GM19023 (cell line): ENCODE results near the gene ZNF407.

Experiments used
- ATAC-seq: cut with Tn5 transposase; IDR thresholded peaks from one replicate; pipeline ENCODE4 v1.9.1; 2021; ENCODE audit warnings: mild to moderate bottlenecking, moderate library complexity; ENCODE audit not compliant: unreplicated experiment

The ZNF407 gene

DNA sequence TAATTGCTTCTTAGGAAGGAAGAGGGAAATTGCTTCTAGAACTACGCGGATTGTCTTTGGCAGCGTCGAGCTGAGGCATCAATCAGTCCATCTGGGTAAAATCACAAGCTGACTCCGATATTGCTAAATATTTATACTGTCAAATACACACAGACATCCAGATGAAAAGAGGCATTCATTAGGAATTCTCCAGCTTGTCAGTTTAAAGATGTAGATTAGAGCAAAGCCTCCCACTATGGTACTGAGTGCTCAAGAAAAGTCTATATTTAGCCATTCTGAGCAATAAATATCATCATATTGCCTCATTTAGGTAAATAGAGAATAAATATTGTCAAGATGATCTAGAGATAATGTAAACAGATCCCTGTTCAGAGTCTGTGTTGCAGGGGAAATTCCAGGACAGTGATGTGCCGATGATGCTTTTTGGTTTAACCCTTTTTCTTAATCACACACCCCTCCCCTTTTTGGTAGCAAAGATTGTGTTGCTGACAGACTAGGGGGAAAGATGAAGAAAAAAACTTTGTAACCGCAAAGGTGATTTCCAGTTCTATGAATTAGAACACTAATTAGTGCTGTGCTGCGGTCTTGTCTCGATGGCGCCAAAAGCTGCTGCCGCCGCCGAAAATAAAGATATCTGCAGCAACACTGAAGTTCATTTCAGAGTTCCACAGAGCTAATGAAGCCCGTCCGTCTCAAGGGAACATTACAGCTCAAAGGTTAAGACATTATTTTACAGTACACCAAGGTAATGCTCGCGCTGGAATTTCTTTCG, 439.4 kb downstream of the ZNF407 start:
- ATAC-seq, result no peak

DNA sequence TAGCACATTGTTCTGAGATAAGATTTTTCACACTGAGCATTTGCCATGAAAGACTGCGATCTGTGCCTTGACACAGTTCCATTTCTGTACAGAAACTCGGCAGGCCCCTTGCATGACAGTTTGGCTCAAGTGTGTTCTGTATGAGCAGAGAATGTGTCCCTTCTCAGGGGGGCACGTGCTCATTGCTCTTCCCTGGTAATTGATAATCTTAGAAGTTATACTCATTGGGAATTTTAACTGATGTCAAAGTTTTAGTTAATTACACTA, 440.0 kb downstream of the ZNF407 start:
- ATAC-seq, result no peak

DNA sequence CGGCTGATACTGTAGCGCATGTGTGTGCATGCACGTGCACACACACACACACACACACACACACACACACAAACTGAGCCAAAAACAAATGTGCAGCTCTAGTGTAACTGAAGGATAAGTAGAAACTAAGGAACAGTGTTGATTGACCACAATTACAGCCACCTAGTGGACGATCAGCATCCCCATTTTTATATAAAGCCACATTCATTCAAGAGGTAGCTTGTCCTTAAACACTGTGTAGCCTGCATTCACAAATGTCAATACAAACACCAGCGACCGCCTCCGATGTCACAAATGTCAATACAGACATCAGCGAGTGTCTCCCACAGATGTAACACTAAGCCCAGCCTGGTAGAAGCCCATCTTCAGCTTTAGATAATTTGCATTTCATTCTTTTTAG, 443.9 kb downstream of the ZNF407 start:
- ATAC-seq, result no peak

DNA sequence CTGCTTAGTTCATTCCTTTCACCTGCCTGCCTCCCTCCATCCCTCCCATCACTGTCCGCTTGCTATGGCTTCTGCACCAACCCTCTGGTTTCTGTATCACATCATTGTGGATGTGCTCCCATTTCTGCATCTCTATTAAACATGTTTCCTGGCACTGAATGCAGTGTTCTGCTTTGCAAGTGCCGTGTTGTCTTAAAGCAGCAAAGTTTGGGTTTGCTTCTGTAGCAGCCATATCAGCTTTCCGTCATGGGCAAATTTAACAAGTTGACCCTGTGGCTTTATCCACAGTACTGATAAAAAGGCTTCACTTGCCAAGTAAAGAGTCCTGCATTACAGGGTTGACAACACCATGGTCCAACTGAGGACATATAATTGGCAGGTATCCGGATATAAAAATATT, 445.8 kb downstream of the ZNF407 start:
- ATAC-seq, result no peak

DNA sequence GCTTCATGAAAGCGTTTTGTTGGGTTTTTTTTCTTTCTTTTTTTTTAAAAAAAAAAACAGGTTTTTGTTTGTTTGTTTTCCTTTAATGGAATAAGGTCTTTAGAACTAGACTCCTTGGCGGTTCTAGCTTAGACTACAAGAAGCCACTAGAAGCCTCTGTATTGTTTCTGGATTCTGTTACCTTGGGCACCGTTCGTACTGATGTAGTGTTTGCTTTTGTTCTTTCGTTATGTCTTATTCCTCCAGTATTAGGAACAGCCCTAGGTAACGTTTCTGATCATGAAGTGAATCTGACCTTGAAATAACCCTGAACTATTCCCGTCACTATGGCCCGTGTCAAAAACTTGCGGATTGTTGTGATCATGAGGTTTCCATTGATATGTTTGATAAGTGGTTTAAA, 446.6 kb downstream of the ZNF407 start:
- ATAC-seq, result no peak

DNA sequence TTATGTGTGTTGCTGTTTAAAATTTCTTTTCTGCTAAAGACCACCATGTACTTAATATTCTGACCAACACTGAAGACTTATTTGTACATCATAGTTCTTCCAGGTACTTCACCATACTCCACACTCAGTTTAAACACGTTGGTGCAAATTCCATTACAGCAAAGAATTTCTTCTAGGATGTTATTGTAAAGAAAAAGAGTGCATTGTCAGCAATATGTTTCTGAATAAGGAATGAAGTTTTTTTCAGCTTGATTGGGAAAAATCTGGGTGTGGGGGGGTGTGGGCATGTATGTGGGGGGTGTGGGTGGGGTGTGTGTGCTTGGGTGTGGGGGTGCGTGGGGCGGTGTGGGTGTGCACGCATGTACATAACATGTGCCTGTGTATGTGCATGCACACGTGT, 447.1 kb downstream of the ZNF407 start:
- no peak for ATAC-seq

DNA sequence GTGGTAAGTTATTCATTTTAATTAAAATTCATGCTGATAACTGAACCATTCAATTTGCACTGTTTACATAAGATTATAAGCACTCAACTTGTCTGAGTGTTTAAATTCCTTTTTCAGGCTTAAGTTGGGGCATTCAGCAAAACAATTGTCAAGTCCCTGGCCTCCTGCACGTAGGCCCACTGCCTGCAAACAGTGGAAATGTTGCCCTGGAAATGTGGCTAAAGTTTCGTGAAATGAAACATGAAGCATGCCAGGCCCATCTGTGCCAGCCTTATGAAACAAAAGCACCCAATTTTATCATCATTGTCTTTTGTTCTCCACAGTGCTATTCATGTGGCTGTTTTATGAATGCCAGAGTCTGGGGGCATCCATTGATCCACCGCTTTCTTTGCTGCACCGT, 447.6 kb downstream of the ZNF407 start:
- ATAC-seq, result no peak

DNA sequence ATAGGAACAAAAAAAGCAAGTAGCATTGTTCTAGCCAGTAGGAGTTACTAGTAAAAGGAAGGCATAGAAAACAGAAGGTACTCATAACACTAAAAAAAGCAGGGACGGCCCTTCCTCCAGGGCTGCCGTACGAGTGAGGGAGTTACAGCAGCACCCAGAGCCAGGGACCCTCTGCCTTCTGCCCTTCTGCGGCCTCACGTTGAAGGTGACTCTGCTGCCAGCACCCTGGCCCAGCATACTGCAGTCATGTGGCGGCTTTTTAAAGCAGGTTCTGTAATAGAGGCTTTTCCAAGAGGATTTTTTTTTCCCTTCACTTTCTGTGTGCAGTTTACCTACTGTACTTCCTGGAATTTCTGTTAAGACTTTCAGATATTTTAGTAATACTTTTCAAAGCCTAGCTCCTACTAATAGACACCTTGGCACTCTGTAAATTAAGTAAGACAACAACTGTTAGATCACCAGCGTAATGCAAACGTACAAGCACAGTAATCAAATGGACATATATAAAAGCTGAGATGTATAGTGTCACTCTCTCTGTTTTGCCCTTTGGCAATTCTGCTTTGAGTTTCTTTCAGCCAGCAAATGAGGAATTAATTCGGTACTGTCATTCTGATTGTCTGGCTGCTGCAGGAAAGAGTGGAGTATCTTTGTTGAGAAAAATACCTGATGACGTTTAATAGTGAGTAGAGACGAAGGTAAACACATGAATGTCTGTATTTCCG, 449.7 kb downstream of the ZNF407 start:
- ATAC-seq, result no peak

DNA sequence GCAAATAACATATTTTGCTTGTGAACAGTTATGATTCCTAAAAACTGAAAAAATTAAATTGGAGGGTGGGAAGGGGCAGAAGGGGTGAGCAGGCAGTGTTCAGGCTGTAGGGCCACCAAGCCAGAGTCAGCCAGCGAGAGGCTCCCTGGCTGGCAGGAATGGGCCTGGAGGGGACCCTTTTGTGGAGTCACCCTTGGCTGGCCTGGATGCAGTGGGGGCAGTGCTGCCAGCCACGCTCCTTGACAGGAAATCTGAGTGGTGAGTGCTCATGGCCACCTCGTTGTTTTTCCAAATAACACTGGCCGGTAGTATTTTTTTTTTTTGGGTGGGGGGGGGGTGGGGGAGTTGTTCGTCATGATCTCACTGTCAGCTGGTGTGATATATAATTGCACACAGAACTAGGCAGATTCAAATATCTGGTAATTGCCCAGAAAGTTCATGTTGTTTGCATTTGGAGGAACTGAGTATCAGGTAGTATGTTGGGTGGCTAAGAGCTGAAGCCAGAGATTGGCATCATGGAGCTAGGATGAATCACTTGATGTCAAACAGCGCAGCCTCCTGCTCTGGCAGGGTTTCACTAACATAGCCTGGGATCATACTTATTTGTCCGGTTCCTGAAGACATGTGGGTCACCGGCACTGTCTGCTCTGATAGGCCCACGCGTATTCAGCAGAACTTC, 451.2 kb downstream of the ZNF407 start:
- ATAC-seq, result no peak

DNA sequence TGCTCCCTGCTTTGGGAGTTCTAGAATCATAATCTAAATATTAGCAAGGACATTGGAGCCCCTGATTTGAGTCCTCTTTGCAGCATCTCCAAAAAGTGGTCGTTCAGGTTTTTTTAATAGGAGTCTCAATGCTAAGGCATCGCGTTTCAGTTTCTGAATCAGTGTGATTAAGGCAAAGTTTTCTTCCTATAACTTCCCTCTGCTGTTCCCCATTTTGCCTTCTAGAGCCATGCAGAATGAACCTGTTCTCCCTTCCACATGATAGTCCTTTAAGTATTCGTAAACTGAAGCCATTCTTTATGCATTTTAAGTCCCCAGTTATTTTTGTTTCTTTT, 451.8 kb downstream of the ZNF407 start:
- no peak for ATAC-seq

DNA sequence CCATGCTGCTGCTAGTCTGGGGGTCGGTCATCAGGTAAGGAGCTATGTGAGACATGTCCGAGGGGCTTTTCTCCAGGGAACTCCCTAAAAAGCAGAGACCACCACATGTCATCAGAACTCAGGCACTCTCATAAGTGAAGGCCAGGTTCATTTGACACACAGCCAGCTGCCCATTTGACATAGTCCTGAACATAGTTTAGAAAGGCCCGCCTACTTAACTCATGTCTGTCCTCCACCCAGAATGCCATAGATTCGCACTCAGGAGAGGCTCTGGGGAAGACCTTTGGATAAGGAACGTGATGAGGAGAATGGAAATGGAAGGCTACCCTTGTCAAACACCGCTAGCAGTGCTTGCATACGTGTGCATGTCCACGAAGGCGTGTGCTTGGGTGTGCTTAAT, 454.1 kb downstream of the ZNF407 start:
- no peak for ATAC-seq

DNA sequence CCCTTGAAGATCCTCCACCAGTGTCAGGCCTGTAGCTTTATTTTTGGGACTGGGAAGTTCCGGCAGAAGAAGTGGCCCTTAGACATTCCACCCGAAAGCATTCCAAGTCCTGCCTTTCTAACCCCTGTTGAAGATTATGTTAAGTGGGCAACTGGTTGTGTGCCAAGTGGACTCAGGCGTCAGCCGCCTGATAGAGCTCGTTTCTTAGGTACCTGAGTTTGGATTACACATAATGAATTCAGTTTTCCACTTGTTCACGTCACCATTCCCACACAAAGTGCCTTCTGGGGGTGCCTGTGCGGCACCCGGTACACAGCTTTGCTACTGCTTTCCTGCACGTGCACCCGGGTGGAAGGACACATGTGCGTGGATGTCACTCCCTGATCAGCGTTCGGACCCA, 454.8 kb downstream of the ZNF407 start:
- no peak for ATAC-seq

DNA sequence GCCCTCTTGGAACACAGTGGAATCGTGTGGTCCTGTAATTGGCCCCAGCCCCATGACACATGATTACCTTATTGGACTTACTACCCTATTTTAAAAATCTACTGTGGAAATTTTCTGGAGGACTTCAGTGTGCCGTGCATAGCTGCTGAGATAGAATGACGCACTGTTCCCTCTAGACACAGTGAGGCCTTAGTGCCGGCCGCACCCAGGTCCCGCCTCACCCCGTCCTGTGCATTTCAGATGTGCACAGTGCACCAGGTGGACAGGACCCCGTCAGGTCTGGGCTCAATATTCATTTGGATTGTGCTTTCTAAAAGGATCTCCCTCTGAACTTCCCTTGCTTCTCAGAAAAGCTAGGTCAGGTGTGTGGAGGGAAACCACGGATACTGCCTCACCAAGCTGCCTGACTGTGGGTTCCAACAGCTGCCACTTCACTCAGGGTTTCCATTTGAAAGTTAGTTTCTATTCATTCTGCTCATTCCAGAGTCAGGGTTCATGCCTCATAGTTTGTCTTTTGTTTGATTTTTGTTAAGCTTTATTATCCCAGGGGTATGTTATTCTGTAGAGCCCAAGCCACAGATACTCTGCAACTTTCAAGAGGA, 455.5 kb downstream of the ZNF407 start:
- no peak for ATAC-seq

DNA sequence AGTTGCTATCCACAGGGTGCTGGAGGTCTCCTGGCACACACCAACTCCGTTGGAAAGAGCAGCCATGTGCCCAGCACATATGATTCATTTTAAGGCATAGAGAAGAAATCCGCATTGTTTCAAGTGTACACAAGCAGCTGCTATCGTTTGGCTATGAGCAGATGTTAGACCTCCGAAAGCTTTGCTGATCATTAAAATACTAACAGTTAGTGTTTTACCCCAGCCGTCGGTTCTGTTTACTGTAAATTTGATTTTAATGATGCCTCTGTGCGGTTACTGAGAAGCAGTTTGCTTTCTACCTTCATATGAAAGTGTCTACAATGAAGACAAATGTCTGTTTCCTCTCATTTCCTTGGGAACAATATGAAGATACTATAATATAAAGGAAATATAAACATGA, 456.4 kb downstream of the ZNF407 start:
- ATAC-seq, result no peak

DNA sequence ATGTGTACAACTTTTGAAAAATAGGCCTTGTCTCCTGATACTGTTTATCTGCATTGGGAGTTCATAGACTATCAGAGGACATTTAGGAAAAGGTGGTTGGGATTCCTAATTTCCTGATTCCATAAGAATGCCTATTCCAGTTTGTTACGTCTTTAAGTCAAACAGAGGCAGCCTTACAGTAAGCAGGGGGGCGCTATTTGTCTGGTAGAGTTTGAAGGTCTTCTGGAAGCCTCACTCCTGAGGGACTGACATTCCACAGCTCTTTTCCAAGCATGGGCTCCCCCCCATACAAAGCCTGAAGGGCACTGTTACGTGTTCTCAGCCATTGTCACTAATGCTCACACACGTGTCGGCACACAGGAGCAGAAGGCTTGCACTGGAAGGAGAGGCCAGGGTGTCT, 456.9 kb downstream of the ZNF407 start:
- no peak for ATAC-seq

DNA sequence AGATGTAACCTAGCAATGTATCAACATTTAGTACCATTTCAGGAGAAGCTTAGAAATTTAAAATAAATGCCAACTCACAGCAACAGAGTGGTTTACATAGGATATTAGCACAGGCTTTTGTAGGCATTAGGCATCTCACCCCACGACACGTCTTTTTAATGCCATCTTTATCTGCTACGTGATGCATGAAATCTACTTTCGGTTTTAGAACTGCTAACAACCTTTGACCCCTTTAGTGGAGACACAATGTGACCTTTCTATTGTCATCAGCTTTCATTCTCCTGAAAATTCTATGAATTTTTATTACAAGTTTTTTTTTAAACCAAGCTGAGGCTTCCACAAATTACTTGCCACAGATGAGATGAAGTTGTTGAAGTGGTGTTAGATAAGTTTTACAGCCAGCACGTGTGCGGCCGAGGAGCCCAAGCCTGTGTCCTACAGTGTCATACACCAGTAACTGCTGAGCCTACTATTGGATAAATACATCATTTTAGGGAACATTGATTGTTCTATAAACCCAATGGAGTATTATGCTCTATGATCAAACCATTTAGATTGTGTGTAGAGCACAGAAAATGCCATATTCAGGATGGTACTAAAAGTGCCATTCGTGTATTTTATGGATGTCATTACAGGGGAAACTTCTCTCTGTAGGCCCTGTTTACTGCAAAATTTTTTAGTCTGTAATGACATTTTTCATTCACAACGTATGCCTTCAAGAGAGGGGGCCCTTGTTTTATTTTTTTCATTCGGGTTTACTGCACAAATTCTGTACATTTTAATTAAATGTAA, 459.7 kb downstream of the ZNF407 start:
- no peak for ATAC-seq

DNA sequence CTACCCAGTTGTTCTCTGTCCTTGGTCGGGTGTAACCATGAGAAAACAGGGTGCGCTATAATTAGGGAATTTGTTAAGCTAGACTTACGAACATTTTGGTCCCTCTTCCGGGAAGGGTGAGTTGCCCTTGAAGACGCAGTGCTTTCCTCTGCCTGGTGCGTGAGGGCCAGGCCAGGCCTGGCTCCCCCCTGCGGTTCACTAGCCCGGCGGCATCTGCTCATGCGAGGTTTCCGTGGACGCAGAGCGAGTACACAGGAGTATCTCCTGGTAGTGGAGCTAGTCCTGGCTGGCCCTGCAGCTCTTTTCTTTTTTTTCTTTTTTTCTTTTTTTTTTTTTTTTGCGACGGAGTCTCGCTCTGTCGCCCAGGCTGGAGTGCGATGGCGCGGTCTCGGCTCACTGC, 462.5 kb downstream of the ZNF407 start:
- no peak for ATAC-seq

DNA sequence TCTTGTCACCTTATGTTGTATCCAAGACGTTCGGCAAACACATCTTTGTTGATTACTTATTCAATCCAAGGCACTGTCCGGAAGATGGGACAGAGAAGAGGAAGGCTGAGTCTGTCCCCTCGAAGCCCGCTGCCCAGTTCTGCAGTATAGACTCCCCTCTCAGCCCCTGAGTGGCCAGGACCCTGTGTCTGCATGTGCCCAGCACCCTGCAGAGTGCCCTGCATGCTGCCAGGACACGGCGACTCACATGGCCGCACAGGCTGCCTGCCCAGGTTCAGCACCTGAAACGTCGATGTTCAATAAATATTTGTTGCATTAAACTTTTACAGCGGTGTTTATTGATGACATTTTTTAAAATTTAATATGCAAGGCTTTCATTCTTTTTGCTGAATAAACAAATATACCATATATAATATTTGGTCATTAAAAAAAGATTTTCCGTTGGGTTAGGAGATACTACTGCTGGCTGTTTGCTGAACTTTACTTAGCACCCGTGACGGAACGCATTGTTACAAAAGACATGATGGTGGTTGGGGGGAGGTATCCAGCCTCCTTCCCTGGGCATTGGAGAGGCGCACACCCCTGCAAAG, 464.7 kb downstream of the ZNF407 start:
- no peak for ATAC-seq

DNA sequence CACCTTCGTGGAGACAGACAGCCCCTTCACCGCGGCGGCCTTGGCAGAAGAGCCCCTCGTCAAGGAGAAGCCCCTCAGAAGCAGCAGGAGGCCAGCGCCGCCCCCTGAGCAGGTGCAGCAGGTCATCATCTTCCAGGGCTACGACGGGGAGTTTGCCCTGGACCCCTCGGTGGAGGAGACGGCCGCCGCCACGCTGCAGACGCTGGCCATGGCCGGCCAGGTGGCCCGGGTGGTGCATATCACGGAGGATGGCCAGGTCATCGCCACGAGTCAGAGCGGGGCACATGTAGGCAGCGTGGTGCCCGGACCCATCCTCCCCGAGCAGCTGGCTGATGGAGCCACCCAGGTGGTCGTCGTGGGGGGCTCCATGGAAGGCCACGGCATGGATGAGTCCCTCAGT, 465.5 kb downstream of the ZNF407 start:
- no peak for ATAC-seq

DNA sequence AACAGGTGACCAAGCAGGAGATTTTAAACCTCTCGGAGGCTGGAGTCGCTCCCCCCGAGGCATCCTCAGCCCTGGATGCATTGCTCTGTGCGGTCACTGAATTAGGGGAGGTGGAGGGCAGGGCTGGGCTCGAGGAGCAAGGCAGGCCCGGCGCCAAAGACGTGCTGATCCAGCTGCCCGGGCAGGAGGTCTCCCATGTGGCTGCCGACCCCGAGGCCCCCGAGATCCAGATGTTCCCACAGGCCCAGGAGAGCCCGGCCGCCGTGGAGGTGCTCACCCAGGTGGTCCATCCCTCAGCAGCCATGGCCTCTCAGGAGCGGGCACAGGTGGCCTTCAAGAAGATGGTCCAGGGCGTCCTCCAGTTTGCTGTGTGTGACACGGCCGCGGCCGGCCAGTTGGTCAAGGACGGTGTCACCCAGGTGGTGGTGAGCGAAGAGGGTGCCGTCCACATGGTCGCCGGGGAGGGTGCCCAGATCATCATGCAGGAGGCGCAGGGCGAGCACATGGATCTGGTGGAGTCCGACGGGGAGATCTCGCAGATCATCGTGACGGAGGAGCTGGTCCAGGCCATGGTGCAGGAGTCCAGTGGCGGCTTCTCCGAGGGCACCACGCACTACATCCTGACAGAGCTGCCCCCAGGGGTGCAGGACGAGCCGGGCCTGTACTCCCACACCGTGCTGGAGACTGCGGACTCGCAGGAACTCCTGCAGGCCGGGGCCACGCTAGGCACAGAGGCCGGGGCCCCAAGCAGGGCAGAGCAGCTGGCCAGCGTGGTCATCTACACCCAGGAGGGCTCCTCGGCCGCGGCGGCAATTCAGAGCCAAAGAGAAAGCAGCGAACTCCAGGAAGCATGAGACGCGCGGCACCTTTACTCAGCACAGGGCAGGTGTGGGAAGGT, 466.2 kb downstream of the ZNF407 start:
- no peak for ATAC-seq
